Jurkat, Clone E6-1 (cell line): ENCODE measurements around the gene KCTD14.
"Not testable (repeated sequence)": the region's sequence is repeated elsewhere in the genome, so short reads cannot be mapped to it uniquely, and the experiment has no call there.

Experiments
- DNase-seq: peaks from one replicate; pipeline ENCODE4 v3.0.0-alpha.2; 2011; ENCODE audit warnings: low read depth, low spot score
- H3K4me3 ChIP-seq: 2 replicates; pipeline ENCODE4 v1.5.1; 2011; ENCODE audit warnings: mild to moderate bottlenecking, low read length, control low read depth, moderate library complexity

The KCTD14 gene

DNA sequence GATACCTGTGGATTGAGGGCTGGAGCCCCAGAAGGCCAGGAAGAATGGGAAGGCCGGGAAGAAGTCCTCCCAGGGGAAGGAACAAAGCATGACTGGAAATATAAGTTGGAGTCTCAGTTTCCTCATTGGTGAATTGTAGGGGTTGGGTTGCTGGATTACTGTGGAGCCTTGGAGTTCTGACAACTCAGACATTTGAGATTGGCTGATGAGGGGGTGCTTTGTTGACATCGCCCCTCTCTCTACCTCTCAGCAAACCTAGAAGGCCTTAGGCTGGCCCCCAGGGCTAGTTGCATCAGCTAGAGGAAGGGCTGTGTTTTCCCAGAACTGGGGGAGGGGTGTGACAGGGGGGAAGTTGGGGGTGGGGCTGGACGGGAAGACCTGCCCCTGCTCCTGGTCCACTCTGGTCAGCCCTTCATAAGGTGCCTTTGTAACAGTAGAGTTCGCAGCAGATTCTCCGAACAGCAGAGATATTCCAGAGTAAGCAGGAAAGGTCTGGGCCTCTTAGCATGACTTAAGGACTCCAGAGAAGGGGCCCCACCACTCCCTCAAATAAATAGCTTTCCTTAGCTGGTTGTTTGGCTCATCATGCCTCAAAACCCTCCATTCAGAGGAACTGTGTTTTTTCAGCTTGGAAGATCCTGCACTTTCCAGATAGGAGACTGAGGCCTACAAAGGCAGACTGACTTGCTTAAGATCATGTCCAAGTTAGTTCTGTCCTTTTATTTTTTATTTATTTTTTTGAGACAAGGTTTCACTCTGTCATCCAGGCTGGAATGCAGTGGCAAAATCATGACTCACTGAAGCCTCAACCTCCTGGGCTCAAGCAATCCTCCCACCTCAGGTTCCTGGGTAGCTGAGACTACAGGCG lies 28.1 kb upstream of the KCTD14 start:
- no peak for DNase-seq
- no peak overlapping the region for H3K4me3 ChIP-seq

DNA sequence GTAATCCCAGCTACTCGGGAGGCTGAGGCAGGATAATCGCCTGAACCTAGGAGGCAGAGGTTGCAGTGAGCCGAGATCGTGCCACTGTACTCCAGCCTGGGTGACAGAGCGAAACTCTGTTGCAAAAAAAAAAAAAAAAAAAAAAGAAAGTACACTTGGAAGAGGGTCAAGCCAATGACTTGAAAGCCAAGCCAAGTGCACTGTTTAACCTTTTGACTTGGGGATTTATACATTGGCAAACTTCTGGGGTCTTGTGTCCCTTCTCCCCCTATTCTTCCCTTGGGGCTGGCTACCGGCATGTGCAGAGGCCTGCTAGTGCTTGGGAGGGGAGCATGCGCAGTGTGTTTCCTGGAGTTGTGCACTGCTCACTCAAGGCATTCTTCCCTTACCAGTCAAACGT lies 26.3 kb upstream of the KCTD14 start:
- no peak overlapping the region for H3K4me3 ChIP-seq
- DNase-seq = no peak

GRCh38 chr11:78048561-78048960 lies 25.5 kb upstream of the KCTD14 start:
- H3K4me3 ChIP-seq = no peak overlapping the region
- DNase-seq = no peak

GRCh38 chr11:78046486-78046854 lies 23.4 kb upstream of the KCTD14 start:
- DNase-seq = no peak

GRCh38 chr11:78045851-78046485 lies 22.9 kb upstream of the KCTD14 start:
- no peak overlapping the region; the same call in 1 of the 2 replicates for H3K4me3 ChIP-seq
- DNase-seq = peak; percentile 51

More at GRCh38 chr11:78046486-78046854, 23.4 kb upstream of the KCTD14 start:
- H3K4me3 ChIP-seq = no peak overlapping the region

DNA sequence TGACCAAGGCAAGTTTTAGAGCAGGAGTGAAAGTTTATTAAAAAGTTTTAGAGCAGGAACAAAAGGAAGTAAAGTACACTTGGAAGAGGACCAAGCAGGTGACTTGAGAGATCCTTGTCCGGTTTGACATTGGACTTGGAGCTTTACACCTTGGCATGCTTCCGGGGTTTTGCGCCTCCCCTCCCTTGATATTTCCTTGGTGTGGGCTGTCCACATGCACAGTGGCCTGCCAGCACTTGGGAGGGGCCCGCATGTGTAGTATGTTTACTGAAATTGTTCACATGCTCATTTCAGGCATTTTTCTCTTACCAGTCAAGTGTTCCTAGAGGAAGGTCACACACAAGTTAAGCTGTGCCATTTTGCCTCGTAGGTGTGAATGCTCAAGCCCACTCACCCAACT lies 21.6 kb upstream of the KCTD14 start:
- no peak for DNase-seq
- H3K4me3 ChIP-seq = no peak overlapping the region

DNA sequence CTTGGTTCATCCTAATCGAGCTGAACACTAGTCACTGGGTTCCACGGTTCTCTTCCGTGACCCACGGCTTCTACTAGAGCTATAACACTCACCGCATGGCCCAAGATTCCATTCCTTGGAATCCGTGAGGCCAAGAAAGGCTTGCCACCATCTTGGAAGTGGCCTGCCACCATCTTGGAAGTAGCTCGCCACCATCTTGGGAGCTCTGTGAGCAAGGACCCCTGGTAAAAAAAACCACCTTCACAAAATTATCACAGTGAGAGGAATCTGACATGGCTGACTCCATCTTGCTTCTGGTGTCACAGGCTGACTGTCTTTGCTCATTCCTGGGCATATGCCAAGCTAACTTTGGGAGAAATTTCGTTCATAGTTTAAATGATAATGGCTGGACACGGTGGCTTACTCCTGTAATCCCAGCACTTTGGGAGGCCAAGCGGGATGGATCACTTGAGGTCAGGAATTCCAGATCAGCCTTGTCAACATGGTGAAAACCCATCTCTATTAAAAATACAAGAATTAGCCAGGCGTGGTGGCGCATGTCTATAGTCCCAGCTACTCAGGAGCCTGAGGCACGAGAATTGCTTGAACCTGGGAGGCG lies 18.9 kb upstream of the KCTD14 start:
- no peak for DNase-seq
- H3K4me3 ChIP-seq = no peak overlapping the region

DNA sequence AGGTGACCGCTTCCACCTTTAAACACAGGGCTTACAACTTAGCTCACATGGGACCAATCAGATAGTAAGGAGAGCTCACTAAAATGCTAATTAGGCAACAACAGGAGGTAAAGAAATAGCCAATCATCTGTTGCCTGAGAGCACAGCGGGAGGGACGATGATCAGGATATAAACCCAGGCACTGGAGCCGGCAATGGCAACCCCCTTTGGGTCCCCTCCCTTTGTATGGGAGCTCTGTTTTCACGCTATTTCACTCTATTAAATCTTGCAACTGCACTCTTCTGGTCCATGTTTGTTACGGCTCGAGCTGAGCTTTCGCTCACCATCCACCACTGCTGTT lies 18.3 kb upstream of the KCTD14 start:
- H3K4me3 ChIP-seq, DNase-seq: not testable (repeated sequence)

- DNase-seq = no peak
- H3K4me3 ChIP-seq = no peak overlapping the region
Measured at GRCh38 chr11:78040691-78041379, 17.8 kb upstream of the KCTD14 start.

- DNase-seq = no peak
Measured at GRCh38 chr11:78039919-78040671, 17.0 kb upstream of the KCTD14 start.

DNA sequence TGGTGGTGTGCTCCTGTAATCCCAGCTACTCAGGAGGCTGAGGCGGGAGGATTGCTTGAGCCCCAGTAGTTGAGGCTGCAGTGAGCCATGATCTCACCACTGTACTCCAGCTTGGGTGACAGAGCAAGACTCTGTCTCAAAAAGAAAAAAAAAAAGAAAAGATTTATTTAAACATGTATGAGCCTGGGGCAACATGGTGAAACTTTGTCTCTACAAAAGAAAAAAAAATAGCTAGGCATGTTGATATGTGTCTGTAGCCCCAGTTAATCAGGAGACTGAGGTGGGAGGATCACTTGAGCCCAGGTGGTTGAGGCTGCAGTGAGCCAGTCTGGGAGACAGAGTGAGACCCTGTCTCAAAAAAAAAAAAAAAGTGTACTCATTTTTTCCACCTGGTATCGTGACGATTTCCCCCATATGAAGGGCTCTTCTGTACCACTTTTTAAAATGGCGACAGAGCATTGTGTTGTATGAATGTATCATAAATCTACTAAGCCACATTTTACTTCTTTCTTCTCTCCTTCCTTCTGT lies 16.4 kb upstream of the KCTD14 start:
- DNase-seq = no peak
- H3K4me3 ChIP-seq = no peak overlapping the region

More at GRCh38 chr11:78039919-78040671, 17.0 kb upstream of the KCTD14 start:
- H3K4me3 ChIP-seq = no peak overlapping the region

- DNase-seq = no peak
- no peak overlapping the region for H3K4me3 ChIP-seq
Measured at GRCh38 chr11:78038697-78039313, 15.7 kb upstream of the KCTD14 start.

GRCh38 chr11:78037825-78038620 lies 14.9 kb upstream of the KCTD14 start:
- H3K4me3 ChIP-seq = no peak overlapping the region
- DNase-seq = no peak

DNA sequence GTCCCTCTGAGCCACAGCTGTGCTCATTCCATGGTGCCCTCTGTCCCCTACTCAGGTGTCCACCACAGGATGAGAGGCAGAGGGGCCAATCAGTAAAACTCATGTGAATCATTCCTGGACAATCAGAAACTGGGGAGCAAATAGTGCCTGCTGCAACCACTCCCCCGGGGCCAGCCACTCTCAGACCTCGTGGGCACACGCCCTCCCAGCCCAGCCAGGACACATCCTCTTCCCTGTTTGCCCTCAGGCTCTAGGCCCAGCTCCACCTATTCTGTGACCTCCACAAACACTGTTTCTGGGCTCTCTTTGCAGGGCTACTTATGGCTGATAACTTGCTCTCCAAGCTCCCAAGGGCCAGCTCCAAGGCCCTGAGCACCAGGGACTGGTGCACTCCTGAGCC lies 14.0 kb upstream of the KCTD14 start:
- H3K4me3 ChIP-seq = no peak overlapping the region
- no peak for DNase-seq

DNA sequence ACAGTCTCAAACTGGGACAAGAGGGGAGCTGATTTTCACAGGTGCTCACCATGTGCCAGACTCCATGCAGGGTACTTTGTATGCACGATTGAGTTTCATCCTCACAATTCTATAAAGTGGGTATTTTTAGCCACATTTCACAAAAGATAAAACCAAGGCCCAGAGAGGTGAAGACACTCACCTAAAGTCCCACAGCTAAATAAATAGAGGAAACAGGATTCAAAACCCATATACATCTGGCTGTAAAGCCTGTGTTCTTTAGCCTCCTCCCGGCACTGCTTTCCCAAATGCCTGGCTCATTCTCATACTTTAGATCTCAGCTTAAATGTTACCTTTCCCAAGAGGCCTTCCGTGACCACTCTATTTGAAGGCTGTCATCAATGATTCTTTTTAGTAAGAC lies 13.2 kb upstream of the KCTD14 start:
- no peak overlapping the region for H3K4me3 ChIP-seq
- no peak for DNase-seq

DNA sequence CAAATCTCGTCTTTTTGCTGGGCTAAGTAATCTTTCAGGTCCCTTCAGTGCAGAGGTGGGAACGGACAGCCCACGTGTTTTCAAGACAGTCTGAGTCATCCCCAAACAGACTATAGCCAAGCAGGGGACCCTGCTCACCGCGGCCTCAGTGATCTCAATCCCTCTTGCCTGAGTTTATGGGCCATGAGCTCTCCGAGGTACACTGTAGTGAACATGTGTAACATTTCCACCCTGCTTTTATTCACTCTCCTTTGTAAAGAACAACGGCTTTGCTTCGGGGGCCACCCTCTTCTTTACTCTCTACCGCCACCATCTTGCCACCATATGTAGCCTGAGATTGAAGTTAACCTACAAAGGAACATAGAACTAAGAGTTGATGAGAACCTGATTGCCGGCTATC lies 11.5 kb upstream of the KCTD14 start:
- no peak overlapping the region for H3K4me3 ChIP-seq
- no peak for DNase-seq

DNA sequence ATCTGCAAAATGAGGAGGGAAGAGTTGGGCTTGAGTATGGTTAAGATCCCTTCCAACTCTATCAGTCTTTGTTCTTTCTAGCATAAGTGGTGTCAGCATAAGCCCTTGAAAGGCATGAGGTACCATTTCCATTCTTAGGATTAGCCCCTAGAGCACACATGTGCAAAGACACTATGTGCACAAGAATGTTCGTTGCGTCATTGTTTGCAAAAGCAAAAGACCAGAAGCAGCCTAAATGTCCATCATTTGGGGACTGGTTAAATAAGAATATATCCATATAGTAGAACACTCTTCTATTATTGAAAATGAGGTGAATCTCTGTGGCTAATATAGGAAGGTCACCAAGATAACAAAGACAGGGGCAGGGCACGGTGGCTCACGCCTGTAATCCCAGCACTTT lies 10.0 kb upstream of the KCTD14 start:
- H3K4me3 ChIP-seq = no peak overlapping the region
- DNase-seq = no peak

- DNase-seq = no peak
- no peak overlapping the region for H3K4me3 ChIP-seq
Measured at GRCh38 chr11:78032090-78032489, 9.0 kb upstream of the KCTD14 start.
